ENCODE data around the gene TBX1. TPM values are rescaled to one million over a fixed set of nuclear protein-coding genes. Genes with fewer than 3 reads are reported as not detected.
"Not testable (repeated sequence)": the region's sequence is repeated elsewhere in the genome, so short reads cannot be mapped to it uniquely, and the experiment has no call there.

The TBX1 gene
- total RNA-seq, 4 donors from 2014 or later: 1.4 to 2.5 (median 1.8) TPM

DNA sequence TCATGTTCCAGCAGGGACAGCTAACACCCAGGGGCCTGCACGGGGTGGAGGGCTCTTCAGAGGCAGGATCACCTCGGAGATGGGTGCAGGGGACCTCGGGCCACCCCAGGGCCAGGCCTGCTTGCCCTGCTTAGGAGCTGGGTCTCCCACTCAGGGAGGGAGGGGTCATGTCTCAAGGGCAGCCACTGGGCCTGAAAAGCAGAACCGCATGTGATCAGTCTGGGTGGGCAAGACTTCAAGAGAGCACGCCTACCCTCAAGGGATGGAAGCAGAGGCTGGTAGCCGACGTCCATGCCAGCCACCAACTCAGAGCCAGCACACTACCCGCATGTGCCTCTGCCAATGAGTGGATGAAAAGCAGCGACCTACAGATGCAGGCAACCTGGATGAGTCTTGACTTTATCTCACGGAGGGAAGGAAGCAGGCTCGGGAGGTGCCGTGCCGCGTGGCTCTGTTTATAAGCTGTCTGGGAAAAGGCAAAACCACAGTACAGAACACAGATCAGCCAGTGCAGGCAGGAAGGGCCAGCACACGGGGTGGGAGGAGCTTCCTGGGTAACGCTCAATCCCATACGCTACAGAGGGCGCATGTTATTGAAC, 16.0 kb downstream of the TBX1 start:
- WGBS: 54% methylated on average over 14 of the region's 18 CpGs
- H3K9me3 ChIP-seq: peaks cover 0 to under 1% (median 0%) of the 10 kb centered on the region in 4 donors
- no peak for DNase-seq (ENCODE audit: extremely low spot score)
- intact Hi-C loops (cut with DNase I): no loop called here
- no peak overlapping the region for H3K4me3 ChIP-seq
- peaks cover 2 to 20% (median 7%) of the 10 kb centered on the region in 4 donors for H3K4me1 ChIP-seq
- peaks cover 0 to 72% (median 0%) of the 10 kb centered on the region in 4 donors for H3K27me3 ChIP-seq
- H3K36me3 ChIP-seq: no peaks in the 10 kb centered on the region
- H3K27ac ChIP-seq (replicated peaks in 1 of 4): no peak overlapping the region
- TF ChIP-seq POLR2A (IDR thresholded peaks at IDR 0.05; ENCODE audit: low read depth) (no peak), POLR2AphosphoS5 (IDR thresholded peaks at IDR 0.05) (no peak)
- TF ChIP-seq, protein P1, sequence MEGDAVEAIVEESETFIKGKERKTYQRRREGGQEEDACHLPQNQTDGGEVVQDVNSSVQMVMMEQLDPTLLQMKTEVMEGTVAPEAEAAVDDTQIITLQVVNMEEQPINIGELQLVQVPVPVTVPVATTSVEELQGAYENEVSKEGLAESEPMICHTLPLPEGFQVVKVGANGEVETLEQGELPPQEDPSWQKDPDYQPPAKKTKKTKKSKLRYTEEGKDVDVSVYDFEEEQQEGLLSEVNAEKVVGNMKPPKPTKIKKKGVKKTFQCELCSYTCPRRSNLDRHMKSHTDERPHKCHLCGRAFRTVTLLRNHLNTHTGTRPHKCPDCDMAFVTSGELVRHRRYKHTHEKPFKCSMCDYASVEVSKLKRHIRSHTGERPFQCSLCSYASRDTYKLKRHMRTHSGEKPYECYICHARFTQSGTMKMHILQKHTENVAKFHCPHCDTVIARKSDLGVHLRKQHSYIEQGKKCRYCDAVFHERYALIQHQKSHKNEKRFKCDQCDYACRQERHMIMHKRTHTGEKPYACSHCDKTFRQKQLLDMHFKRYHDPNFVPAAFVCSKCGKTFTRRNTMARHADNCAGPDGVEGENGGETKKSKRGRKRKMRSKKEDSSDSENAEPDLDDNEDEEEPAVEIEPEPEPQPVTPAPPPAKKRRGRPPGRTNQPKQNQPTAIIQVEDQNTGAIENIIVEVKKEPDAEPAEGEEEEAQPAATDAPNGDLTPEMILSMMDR (IDR thresholded peaks at IDR 0.05): no peak

DNA sequence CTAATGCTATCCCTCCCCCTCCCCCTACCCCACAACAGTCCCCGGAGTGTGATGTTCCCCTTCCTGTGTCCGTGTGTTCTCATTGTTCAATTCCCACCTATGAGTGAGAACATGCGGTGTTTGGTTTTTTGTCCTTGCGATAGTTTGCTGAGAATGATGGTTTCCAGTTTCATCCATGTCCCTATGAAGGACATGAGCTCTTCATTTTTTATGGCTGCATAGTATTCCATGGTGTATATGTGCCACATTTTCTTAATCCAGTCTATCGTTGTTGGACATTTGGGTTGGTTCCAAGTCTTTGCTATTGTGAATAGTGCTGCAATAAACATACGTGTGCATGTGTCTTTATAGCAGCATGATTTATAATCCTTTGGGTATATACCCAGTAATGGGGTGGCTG, 16.6 kb downstream of the TBX1 start:
- intact Hi-C loops (cut with DNase I); H3K27ac ChIP-seq (replicated peaks in 1 of 4); H3K9me3 ChIP-seq; DNase-seq (ENCODE audit: extremely low spot score); H3K36me3 ChIP-seq; H3K4me3 ChIP-seq: not testable (repeated sequence)
- Histone ChIP-seq H3K4me1 (peaks cover 2 to 20% (median 7%) of the 10 kb centered on the region in 4 donors), H3K27me3 (peaks cover 0 to 65% (median 0%) of the 10 kb centered on the region in 4 donors)
- 84% methylated on average over 6 of the region's 6 CpGs for WGBS

DNA sequence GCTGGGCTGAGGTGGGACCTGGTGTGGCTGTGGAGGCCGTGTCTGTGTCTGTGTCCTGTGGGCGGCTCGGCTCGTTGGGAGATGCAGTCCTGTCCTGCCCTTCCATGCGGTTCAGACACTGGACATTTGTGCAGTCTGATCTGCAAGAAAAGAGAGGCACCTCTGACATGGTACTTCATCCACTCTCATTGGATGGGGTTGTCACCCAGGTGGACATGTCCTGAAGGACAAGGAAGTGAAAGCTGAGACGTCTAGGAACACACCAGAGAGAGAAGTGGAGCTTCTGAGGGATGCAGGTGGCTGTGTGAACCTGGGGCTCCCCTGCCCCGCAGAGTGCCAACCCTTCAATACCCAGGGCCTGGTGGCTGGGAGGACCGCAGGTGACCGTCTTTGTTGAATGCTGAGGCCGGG, 18.4 kb downstream of the TBX1 start:
- DNase-seq (ENCODE audit: extremely low spot score): no peak
- intact Hi-C loops (cut with DNase I): no loop called here
- WGBS: 80% methylated on average over 10 of the region's 10 CpGs

DNA sequence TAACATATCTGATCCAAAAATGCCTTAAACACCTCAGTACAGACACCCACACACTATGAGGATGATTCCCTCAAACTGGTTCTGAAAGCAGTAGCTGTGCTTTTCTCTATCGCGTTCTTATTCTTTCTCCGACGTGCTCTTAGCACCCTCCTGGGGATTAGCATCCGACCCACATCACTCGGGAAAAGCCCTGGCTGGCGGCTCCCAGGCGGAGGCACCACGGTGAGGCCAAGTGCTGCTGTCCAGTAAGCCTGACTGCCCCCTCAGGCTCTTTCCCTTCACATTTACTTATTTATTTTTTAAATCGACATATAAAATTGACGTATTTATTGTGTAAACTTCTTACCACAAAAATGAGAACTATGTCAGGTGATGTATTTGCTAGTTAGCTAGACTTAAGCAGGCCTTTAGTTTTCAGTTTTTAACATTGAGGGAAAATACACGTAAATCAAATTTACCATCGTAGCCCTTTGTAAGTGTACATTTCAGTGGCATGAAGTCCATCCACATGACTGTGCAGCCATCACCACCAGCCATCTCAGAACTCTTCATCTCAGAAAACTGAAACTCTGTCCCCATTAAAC, 19.2 kb downstream of the TBX1 start:
- TF ChIP-seq, protein P1 (IDR thresholded peaks at IDR 0.05): no peak
- TF ChIP-seq POLR2AphosphoS5 (IDR thresholded peaks at IDR 0.05) (no peak), EP300 (IDR thresholded peaks at IDR 0.05) (no peak), POLR2A (IDR thresholded peaks at IDR 0.05; ENCODE audit: low read depth) (no peak)
- Histone ChIP-seq H3K27me3 (peaks cover 0 to 65% (median 0%) of the 10 kb centered on the region in 4 donors), H3K4me3 (peak overlapping the region in 1 of 4 donors; percentile 8), H3K36me3 (no peaks in the 10 kb centered on the region), H3K9me3 (peaks cover 0 to 13% (median 5%) of the 10 kb centered on the region in 4 donors), H3K27ac (replicated peaks in 1 of 4) (peak overlapping the region in 1 of 4 donors; percentile 17), H3K4me1 (peaks cover 0 to 14% (median 5%) of the 10 kb centered on the region in 4 donors)
- DNase-seq (ENCODE audit: extremely low spot score): no peak
- 52% methylated on average over 13 of the region's 13 CpGs for WGBS
- intact Hi-C loops (cut with DNase I): no loop called here

More for the DNA sequence above, 18.4 kb downstream of the TBX1 start:
- TF ChIP-seq POLR2AphosphoS5 (IDR thresholded peaks at IDR 0.05): no peak
- TF ChIP-seq, protein P1 (IDR thresholded peaks at IDR 0.05): no peak
- no peak for TF ChIP-seq EP300 (IDR thresholded peaks at IDR 0.05)
- TF ChIP-seq POLR2A (IDR thresholded peaks at IDR 0.05; ENCODE audit: low read depth): no peak
- no peaks in the 10 kb centered on the region for H3K36me3 ChIP-seq
- peaks cover 0 to 13% (median 5%) of the 10 kb centered on the region in 4 donors for H3K9me3 ChIP-seq
- no peak overlapping the region for H3K4me3 ChIP-seq
- peaks cover 0 to 65% (median 0%) of the 10 kb centered on the region in 4 donors for H3K27me3 ChIP-seq
- H3K27ac ChIP-seq (replicated peaks in 1 of 4): no peak overlapping the region
- peaks cover 0 to 14% (median 5%) of the 10 kb centered on the region in 4 donors for H3K4me1 ChIP-seq

DNA sequence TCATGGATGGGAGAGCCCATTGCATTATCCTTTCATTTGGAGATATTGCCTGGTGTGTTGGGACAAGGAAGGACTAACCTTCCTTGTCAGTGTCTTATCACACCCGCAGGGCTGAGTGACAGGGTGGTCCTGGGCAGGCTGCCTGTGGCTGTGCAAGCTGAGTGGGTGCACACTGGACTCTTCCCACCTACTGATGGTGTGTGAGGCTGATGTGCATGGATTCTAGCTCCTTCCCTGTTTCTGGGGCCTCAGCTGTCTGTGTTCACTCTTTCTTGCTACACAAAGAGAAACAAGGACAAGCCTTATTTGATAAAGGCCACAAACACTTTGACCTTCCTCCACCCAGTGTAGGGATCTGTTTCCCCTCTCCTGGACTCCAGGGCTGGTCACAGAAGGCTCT, 22.0 kb downstream of the TBX1 start:
- H3K4me3 ChIP-seq: no peak overlapping the region
- DNase-seq (ENCODE audit: extremely low spot score): no peak
- peaks cover 0 to 2% (median under 1%) of the 10 kb centered on the region in 4 donors for H3K36me3 ChIP-seq
- WGBS: 86% methylated on average over 1 of the region's 1 CpG
- TF ChIP-seq EP300 (IDR thresholded peaks at IDR 0.05): no peak
- peaks cover 0 to 13% (median 5%) of the 10 kb centered on the region in 4 donors for H3K9me3 ChIP-seq
- intact Hi-C loops (cut with DNase I): no loop called here
- peaks cover 0 to 14% (median 5%) of the 10 kb centered on the region in 4 donors for H3K4me1 ChIP-seq
- no peak overlapping the region for H3K27ac ChIP-seq (replicated peaks in 1 of 4)
- peaks cover 0 to 41% (median 0%) of the 10 kb centered on the region in 4 donors for H3K27me3 ChIP-seq
